NCI-H2107 (cell line): ENCODE measurements around the gene AKAP14.
"Not testable (repeated sequence)": the region's sequence is repeated elsewhere in the genome, so short reads cannot be mapped to it uniquely, and the experiment has no call there.

Source experiments
- DNase-seq: peaks from one replicate; lab custom pipeline; 2025; lab: John Stamatoyannopoulos, UW

Gene AKAP14

DNA sequence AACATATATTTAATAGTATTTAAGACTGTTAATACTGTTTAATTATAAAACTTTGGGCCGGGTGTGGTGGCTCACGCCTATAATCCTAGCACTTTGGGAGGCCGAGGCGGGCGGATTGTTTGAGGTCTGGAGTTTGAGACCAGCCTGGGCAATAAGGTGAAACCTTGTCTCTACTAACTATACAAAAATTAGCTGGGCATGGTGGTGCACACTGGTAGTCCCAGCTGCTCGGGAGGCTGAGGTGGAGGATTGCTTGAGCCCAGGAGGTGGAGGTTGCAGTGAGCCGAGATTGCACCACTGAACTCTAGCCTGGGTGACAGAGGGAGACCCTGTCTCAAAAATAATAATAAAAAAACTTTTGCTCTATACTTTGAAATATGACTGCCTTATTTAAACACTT is 26.7 kb downstream of the AKAP14 start:
- not testable (repeated sequence) for DNase-seq

DNA sequence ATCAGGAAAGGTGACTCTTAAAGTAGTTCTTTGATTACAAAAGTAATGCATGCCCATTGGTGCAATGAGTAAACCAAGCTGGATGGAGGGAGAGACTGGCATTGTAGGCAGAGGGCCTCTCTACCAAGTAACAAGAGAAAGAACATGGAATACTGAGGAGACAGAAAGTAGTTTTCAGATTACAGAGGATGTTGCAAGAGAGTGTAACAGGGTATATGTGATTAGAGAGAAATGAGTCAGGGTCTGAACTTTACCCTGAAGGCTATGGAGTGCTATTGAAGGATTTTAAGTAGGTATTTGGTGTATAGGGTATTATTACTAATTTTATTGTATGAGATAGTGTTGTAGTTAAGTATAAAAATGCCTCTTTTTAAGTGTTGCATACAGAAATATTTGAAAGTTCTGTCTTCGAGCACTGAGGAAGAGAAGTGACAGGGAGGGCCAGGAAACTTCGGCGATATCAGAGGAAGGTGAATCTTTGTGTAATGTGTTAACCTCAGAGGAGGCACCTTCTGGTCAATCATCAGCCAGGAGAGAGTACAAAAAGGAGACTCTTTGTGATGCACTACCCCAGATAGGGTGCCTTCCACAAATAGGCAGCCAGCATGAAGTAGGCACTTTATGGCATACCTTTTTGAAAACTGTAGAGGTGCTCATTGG is 39.7 kb downstream of the AKAP14 start:
- no peak for DNase-seq

DNA sequence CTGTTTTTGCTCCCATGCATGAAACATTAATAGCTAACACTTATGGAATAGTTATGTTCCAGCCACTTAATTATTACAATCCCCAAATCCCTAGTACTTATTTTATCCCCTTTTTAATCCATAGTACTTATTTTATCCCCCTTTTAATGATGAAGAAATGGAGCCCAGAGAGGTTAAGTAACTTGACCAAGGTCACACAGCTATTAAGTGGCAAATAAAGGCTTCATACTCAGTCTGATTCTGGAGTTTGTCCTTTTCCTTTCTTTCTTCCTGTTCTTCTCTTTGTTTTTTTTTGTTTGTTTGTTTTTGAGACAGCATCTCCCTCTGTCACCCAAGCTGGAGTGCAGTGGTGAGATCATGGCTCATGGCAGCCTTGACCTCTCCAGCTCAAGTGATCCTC is 45.6 kb downstream of the AKAP14 start:
- no peak for DNase-seq

DNA sequence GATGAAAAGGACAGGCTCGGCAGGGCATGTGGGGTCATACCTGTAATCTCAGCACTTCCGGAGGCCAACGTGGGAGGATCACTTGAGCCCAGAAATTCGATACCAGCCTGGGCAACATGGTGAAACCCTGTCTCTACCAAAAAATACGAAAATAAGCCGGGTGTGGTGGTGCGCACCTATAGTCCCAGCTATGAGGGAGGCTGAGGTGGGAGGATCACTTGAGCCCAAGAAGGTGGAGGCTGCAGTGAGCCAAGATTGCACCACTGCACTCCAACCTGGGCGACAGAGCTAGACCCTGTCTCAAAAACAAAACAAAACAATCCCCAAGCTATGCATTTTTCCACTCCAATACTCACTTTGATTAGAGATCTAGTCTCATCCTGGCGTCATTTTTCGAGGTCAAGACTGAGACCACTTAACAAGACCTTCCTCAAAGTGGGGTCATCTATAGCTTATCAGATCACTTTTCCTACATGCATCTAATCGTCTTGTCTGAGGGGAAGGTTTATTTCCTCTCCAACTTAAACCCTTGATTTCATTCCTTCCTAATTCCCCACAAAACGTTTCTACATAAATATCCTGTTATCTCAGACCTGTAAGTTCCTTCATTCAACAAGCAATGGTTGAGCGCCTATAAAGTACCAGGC is 46.6 kb downstream of the AKAP14 start:
- no peak for DNase-seq

DNA sequence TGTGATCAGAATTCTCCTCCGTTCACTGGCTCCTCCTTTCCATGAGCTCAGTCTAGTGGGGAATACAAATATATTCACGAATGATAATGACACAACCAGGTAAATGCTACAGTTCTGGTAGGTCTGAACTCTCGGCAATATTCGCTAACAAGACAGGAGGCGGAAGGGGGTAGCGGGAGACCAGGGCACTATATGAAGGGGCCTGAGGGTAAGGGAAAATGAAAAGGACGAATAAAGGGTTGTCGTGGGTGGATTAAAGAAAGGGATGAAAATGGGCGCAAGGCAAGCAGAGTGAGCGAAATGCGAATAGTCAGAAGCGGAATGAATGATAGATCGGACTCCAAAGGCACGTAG is 47.1 kb downstream of the AKAP14 start:
- no peak for DNase-seq

DNA sequence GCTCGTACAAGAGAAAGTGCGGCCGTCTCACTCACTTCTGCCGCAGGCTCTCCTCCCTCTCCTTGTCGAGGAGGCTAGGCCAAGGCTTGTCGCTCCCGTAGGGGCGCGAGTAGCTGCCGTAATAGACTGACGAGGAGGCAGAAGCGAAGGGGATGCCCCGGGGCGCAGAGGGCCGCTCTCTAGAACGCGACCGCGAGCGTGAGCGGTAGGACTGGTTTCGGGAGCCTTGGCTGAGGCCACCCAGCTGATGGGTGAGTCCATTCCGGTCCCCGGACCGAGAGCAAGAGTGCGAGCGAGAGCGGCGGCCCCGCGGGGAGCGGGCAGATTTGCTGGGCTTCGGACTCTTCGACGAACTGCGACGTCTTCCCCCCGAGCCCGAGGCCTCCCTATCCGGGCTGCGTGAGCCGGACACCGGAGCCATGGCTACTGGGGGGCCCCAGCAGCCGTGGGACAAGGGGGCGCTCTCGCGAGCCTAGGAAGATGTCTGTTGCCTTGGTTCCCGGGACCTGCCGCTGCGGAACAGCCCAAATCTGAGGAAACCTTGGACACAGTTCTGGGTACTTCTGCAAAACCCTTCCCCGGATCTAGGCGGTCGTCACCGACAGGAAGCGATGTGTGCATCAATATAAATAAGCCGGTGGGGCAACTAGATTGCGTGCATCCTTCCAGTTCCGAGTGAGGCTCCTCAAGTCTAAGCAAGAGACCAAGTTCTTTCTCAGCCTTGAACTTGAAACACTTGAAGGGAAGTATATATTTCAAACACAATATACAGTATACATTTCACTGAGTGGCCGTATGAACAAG is 47.7 kb downstream of the AKAP14 start, which contains the start of gene NKAP:
NKAP (minus strand) TSS at position 567 of the 804 bp plus-strand sequence; CDS start at position 421, 146 bp downstream.
- peak; percentile 91 for DNase-seq

DNA sequence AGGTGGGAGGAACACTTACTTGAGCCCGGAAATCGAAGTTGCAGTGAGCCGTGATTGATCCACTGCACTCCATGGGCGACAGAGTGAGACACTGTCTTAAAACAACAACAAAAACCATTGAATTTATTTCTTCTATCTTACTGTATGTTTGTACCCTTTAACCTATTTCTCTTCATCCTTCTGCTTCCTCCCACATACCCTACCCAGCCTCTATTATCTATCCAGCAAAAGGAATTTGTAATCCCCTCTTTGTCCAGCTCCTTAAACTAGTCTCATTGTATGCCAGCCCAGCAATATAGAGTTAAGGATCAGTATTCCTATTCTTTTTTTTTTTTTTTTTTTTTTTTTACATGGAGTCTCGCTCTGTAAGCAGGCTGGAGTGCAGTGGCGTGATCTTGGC is 49.8 kb downstream of the AKAP14 start:
- DNase-seq = no peak

DNA sequence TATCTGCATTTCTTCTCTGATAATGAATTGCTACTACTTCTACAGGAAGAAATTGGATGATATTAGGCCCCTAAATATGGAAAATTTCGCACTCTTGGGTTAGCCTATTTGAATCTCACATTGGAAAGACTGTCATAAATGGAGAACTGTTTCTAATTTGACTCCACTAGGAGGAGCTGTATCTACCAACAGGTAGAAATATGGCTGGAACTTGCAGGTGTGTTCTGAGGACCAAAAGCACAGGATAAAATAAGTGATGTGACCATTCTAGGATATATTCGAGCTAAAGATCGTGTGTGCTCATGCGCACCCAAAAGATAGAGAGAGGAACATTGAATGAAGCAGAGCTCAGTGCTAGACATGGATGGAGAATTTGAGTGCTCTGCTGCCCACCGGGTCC is 52.7 kb downstream of the AKAP14 start:
- no peak for DNase-seq

DNA sequence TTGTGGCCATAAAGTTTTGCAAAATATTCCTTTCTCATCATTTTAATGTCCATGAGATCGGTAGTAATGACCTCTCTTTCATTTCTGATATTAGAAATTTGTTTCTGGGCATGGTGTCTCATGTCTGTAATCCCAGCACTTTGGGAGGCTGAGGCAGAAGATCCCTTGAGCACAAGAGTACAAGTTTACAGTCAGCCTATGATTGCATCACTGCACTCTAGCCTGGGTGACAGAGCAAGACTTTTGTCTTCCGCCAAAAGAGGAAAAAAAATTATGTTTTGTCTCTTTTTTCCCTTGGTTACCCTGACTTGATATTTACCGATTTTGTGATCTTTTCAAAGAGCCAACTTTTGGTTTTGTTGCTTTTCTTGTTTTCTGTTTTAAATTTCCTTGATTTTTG is 58.7 kb downstream of the AKAP14 start:
- DNase-seq = no peak

DNA sequence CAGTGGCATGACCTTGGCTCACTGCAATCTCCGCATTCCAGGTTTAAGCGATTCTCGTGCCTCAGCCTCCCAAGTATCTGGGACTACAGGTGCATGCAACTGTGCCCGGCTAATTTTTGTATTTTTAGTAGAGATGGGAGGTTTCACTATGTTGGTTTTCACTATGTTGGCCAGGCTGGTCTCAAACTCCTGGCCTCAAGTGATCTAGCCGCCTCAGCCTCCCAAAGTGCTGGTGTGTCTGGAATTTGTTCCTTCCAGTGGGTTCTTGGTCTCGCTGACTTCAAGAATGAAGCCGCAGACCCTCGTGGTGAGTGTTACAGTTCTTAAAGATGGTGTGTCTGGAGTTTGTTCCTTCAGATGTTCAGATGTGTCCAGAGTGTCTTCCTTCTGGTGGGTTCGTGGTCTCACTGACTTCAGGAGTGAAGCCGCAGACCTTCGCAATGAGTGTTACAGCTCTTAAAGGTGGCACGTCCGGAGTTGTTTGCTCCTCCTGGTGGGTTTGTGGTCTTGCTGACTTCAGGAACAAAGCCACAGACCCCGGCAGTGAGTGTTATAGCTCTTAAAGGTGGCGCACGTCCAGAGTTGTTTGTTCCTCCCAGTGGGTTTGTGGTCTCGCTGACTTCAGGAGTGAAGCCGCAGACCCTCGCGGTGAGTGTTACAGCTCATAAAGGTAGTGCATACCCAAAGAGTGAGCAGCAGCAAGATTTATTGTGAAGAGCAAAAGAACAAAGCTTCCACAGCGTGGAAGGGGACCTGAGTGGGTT is 60.3 kb downstream of the AKAP14 start:
- not testable (repeated sequence) for DNase-seq

DNA sequence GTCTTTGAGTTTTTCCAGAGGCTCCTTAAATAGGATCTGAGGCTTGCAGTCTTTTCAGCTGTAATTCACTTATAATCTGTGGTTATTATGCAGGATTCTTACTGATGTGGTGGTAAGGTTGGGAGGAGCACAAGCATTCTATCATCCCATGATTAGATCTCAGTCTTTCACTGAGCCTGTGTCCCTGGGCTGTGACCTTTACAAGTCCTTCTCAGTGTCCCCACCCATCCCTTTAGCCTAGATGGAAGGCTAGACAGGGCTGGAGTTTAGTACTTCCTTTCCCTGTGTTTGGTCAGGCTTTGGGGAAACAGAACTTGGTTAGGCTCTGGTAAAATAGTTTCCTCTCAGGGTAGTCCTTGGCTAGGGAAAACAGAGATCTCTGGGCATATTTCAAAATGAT is 64.9 kb downstream of the AKAP14 start:
- DNase-seq = no peak

DNA sequence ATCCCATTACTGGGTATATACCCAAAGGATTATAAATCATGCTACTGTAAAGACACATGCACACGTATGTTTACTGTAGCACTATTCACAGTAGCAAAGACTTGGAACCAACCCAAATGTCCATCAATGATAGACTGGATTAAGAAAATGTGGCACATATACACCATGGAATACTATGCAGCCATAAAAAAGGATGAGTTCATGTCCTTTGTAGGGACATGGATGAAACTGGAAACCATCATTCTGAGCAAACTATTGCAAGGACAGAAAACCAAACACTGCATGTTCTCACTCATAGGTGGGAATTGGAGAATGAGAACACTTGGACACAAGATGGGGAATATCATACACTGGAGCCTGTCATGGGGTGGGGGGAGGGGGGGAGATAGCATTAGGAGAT is 71.1 kb downstream of the AKAP14 start:
- not testable (repeated sequence) for DNase-seq
